HCT116 (cell line): Measurements from ENCODE around the gene PFDN2. TPM values are rescaled to one million over a fixed set of nuclear protein-coding genes. Genes with fewer than 3 reads are reported as not detected.

Source experiments
- ATAC-seq: fragments of 200-7000 bp; cut with Tn5 transposase; 2 replicates; pipeline ENCODE4 v1.9.1; 2020; ENCODE audit warnings: mild to moderate bottlenecking, moderate library complexity
- BruUV-seq: library from RNA; stranded (reverse); fragments of 400-500 nt; replicated peaks from 2 replicates; lab custom pipeline; 2021; lab: Mats Ljungman, UMichigan
- CTCF ChIA-PET: fragments of 300-600 bp; sonication (Branson Sonifier 250); formaldehyde crosslinking; loops from one replicate; lab custom pipeline; 2021; ENCODE audit warnings: antibody characterized with exemption; lab: Charles Lee
- POLR2A ChIA-PET: fragments of 300-600, 350-600 bp; sonication (Branson Sonifier 250); formaldehyde crosslinking; loops from one replicate; lab custom pipeline; 2021; ENCODE audit warnings: antibody characterized with exemption; lab: Charles Lee
- RAD21 ChIA-PET, 2 experiments: fragments of 300-600 bp; sonication (Branson Sonifier 250); formaldehyde crosslinking; loops; one replicate each; lab custom pipeline; 2023; ENCODE audit warnings: low total read pairs in 2 of 2; ENCODE audit not compliant: uncharacterized antibody in 2 of 2, unreplicated experiment in 2 of 2, low non-redundant PET in 1 of 2; lab: Charles Lee
- DNase-seq: peaks from one replicate; pipeline ENCODE4 v3.0.0-alpha.2; 2010; ENCODE audit warnings: low read depth, low spot score
- H2AFZ ChIP-seq: fragments of 200-600 bp; shearing (Covaris generic), sonication (generic); 2 replicates; pipeline ENCODE4 v1.6.1; 2017; ENCODE audit warnings: low read depth, mixed run types, mixed read lengths, antibody characterized with exemption, low read length; ENCODE audit not compliant: poor library complexity, severe bottlenecking
- H3K27ac ChIP-seq: 2 replicates; pipeline ENCODE4 v1.5.1; 2012; ENCODE audit warnings: low read depth, low read length
- H3K27me3 ChIP-seq: fragments of 200-600 bp; sonication (generic); 2 replicates; pipeline ENCODE4 v1.6.1; 2016; ENCODE audit warnings: mixed run types, low read length, mixed read lengths; ENCODE audit not compliant: insufficient read depth
- H3K36me3 ChIP-seq, 2 experiments: fragments of 200-500 bp in 1 of 2; fragments of 200-600 bp in 1 of 2; sonication (Bioruptor generic) in 1 of 2; sonication (generic) in 1 of 2; 2 replicates each; pipeline versions ENCODE4 v1.5.1 to v1.6.1; 2014 to 2016; ENCODE audit warnings: low read length in 2 of 2, inconsistent platforms in 1 of 2, mixed read lengths in 1 of 2, mixed run types in 1 of 2; ENCODE audit not compliant: insufficient read depth in 2 of 2, control insufficient read depth in 1 of 2
- H3K4me1 ChIP-seq, 2 experiments: fragments of 200-600 bp in 1 of 2; sonication (generic) in 1 of 2; 2 replicates each; pipeline versions ENCODE4 v1.5.1 to v1.6.1; 2012 to 2017; ENCODE audit warnings: low read length in 2 of 2, inconsistent platforms in 1 of 2, mild to moderate bottlenecking in 1 of 2, mixed read lengths in 1 of 2, mixed run types in 1 of 2, moderate library complexity in 1 of 2; ENCODE audit not compliant: insufficient read depth in 2 of 2, control insufficient read depth in 1 of 2
- H3K4me2 ChIP-seq: fragments of 200-600 bp; sonication (generic); 2 replicates; pipeline ENCODE4 v1.6.1; 2017; ENCODE audit warnings: mixed run types, low read length, mixed read lengths
- H3K4me3 ChIP-seq, 2 experiments: fragments of 200-600 bp in 1 of 2; sonication (generic) in 1 of 2; replicated peaks in 1 of 2; 2 replicates each; pipeline ENCODE4 v1.5.1; 2011 to 2016; ENCODE audit warnings: low read length in 2 of 2, control low read depth in 1 of 2, low read depth in 1 of 2, mild to moderate bottlenecking in 1 of 2, mixed read lengths in 1 of 2, mixed run types in 1 of 2
- H3K79me2 ChIP-seq: fragments of 200-600 bp; sonication (generic); 2 replicates; pipeline ENCODE4 v1.6.1; 2017; ENCODE audit warnings: mild to moderate bottlenecking, mixed run types, low read length, moderate library complexity, mixed read lengths; ENCODE audit not compliant: insufficient read depth
- H3K9ac ChIP-seq: fragments of 200-600 bp; sonication (generic); 2 replicates; pipeline ENCODE4 v1.6.1; 2016; ENCODE audit warnings: low read length, mixed read lengths
- H3K9me2 ChIP-seq: fragments of 200-600 bp; sonication (generic), shearing (Covaris generic); 2 replicates; pipeline ENCODE4 v1.6.1; 2017; ENCODE audit warnings: mixed run types, mild to moderate bottlenecking, moderate library complexity; ENCODE audit not compliant: insufficient read depth
- H3K9me3 ChIP-seq, 2 experiments: fragments of 200-500 bp in 1 of 2; fragments of 200-600 bp in 1 of 2; sonication (Bioruptor generic) in 1 of 2; sonication (generic) in 1 of 2; 2 replicates each; pipeline ENCODE4 v1.6.1; 2014 to 2017; ENCODE audit warnings: low read length in 2 of 2, mixed read lengths in 2 of 2, inconsistent platforms in 1 of 2, low read depth in 1 of 2, mild to moderate bottlenecking in 1 of 2, mixed run types in 1 of 2, moderate library complexity in 1 of 2; ENCODE audit not compliant: control insufficient read depth in 1 of 2, insufficient read depth in 1 of 2
- H4K20me1 ChIP-seq: fragments of 200-600 bp; sonication (generic), shearing (Covaris generic); 2 replicates; pipeline ENCODE4 v1.6.1; 2017; ENCODE audit warnings: mixed run types, mild to moderate bottlenecking, moderate library complexity; ENCODE audit not compliant: insufficient read depth
- CBX3 ChIP-seq: IDR thresholded peaks from 2 replicates; pipeline ENCODE4 v1.6.1; 2012; ENCODE audit warnings: low read depth
- EGR1 ChIP-seq: IDR thresholded peaks from 2 replicates; pipeline ENCODE4 v1.6.1; 2012; ENCODE audit warnings: low read depth
- ELF1 ChIP-seq: IDR thresholded peaks from 2 replicates; pipeline ENCODE4 v1.6.1; 2012; ENCODE audit warnings: low read depth, borderline replicate concordance
- EZH2 ChIP-seq: fragments of 200-600 bp; sonication (generic); IDR thresholded peaks from 2 replicates; pipeline ENCODE4 v1.6.1; 2017; ENCODE audit warnings: antibody characterized with exemption, mixed run types
- EZH2phosphoT487 ChIP-seq: fragments of 200-600 bp; IDR thresholded peaks from 2 replicates; pipeline ENCODE4 v1.6.1; 2018; ENCODE audit warnings: antibody characterized with exemption, borderline replicate concordance
- FOSL1 ChIP-seq: IDR thresholded peaks from 2 replicates; pipeline ENCODE4 v1.6.1; 2012; ENCODE audit warnings: low read depth
- JUND ChIP-seq: IDR thresholded peaks from 2 replicates; pipeline ENCODE4 v1.6.1; 2012
- POLR2AphosphoS5 ChIP-seq: IDR thresholded peaks from 2 replicates; pipeline ENCODE4 v1.6.1; 2011; ENCODE audit warnings: mild to moderate bottlenecking, low read depth, low read length, moderate library complexity
- RAD21 ChIP-seq: IDR thresholded peaks from 2 replicates; pipeline ENCODE4 v1.6.1; 2012; ENCODE audit warnings: low read depth, mild to moderate bottlenecking
- SP1 ChIP-seq: IDR thresholded peaks from 2 replicates; pipeline ENCODE4 v1.6.1; 2012; ENCODE audit warnings: low read depth
- YY1 ChIP-seq: IDR thresholded peaks from 2 replicates; pipeline ENCODE4 v1.6.1; 2011; ENCODE audit warnings: low read length, low read depth, moderate library complexity, mild to moderate bottlenecking; ENCODE audit not compliant: insufficient replicate concordance; ENCODE audit errors: extremely low read depth
- ZNF274 ChIP-seq: fragments of 200-500 bp; sonication (Bioruptor generic); IDR thresholded peaks from 2 replicates; pipeline ENCODE4 v1.6.1; 2014; ENCODE audit warnings: mild to moderate bottlenecking, low read depth, low read length, inconsistent platforms
- intact Hi-C: fragments of 100-400 bp; cut with micrococcal nuclease; formaldehyde crosslinking; loops from 2 replicates; pipeline ENCODE4 v1.10.0; 2022
- total RNA-seq: library from RNA; stranded (reverse); gene quantifications from one replicate; pipeline ENCODE4 v1.2.1, GENCODE V29; 2021; ENCODE audit not compliant: unreplicated experiment
- TF ChIP-seq, protein P1 (sequence below), 3 experiments: fragments of 200-600 bp in 1 of 3; sonication (generic) in 1 of 3; IDR thresholded peaks in 2 of 3; conservative IDR thresholded peaks in 1 of 3; 2 replicates each; pipeline ENCODE4 v1.5.1; 2012 to 2017; ENCODE audit warnings: low read depth in 2 of 3, low read length in 2 of 3, antibody characterized with exemption in 1 of 3, borderline replicate concordance in 1 of 3, control low read depth in 1 of 3, mild to moderate bottlenecking in 1 of 3, mixed read lengths in 1 of 3, mixed run types in 1 of 3, moderate library complexity in 1 of 3; ENCODE audit not compliant: insufficient read depth in 1 of 3
- TF ChIP-seq, protein P2 (sequence below): IDR thresholded peaks from 2 replicates; pipeline ENCODE4 v1.6.1; 2012

Gene PFDN2
- total RNA-seq, 1 experiment from 2014 or later = 179 TPM

DNA sequence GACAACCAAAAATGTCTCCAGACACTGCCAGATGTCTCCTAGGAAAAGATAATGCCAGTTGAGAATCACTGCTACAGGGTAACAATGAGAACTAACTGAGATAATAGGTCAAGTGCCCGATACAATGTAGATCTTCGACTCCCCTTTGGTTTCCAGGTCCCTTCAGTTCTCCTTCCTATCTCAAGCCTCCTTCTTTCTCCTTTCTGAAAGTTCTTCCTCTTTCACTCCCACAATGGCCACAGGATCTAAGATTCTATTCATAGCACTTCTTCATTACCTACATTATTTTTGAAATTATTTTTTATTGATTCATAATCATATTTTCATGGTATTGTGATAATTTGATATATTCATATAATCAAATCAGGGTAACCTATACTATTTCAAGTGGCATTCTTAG lies 6.3 kb downstream of the PFDN2 start (continued):
- TF ChIP-seq ZNF274 (no peak), FOSL1 (no peak), EZH2phosphoT487 (no peak), POLR2AphosphoS5 (no peak), SP1 (no peak), YY1 (no peak), JUND (no peak)
- TF ChIP-seq, protein P1, sequence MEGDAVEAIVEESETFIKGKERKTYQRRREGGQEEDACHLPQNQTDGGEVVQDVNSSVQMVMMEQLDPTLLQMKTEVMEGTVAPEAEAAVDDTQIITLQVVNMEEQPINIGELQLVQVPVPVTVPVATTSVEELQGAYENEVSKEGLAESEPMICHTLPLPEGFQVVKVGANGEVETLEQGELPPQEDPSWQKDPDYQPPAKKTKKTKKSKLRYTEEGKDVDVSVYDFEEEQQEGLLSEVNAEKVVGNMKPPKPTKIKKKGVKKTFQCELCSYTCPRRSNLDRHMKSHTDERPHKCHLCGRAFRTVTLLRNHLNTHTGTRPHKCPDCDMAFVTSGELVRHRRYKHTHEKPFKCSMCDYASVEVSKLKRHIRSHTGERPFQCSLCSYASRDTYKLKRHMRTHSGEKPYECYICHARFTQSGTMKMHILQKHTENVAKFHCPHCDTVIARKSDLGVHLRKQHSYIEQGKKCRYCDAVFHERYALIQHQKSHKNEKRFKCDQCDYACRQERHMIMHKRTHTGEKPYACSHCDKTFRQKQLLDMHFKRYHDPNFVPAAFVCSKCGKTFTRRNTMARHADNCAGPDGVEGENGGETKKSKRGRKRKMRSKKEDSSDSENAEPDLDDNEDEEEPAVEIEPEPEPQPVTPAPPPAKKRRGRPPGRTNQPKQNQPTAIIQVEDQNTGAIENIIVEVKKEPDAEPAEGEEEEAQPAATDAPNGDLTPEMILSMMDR (IDR thresholded peaks at IDR 0.05 in 2 of 3, conservative IDR thresholded peaks at IDR 0.05 in 1 of 3; ENCODE audit: borderline replicate concordance in 1 of 3, insufficient read depth in 1 of 3, low read depth in 2 of 3, low read length in 2 of 3) = no peak

DNA sequence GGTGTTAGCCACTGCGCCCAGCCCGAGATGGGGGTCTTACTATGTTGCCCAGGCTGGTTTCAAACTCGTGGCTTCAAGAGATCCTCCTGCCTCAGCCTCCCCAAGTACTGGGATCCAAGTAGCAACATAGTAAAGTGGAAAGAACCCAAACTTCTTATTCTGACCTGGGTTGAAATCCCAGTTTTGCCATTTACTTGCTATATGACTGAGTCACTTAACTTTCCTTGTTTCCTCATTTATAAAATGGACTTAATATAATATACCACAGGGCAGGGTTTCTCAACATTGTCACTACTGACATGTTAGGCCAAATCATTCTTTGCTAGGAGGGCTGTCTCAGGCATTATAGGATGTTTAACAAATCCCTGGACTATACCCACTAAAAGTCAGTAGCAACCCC lies 6.7 kb downstream of the PFDN2 start:
- no peak overlapping the region for H3K4me3 ChIP-seq
- H3K27me3 ChIP-seq = no peaks in the 10 kb centered on the region
- H3K4me1 ChIP-seq = peaks cover 18 to 31% of the 10 kb centered on the region in 2 experiments
- ChIA-PET POLR2A (no interaction called here), RAD21 (no interaction called here), CTCF (no interaction called here)
- H3K9me2 ChIP-seq = no peaks in the 10 kb centered on the region
- H3K9ac ChIP-seq = no peak overlapping the region
- H2AFZ ChIP-seq = no peak overlapping the region
- no TSS peak for BruUV-seq
- intact Hi-C loops = no loop called here
- peaks cover 20% of the 10 kb centered on the region; the same call in 1 of the 2 replicates for H4K20me1 ChIP-seq
- TF ChIP-seq RAD21 (no peak), CBX3 (no peak), POLR2AphosphoS5 (no peak), ELF1 (no peak), ZNF274 (no peak), EGR1 (no peak), EZH2 (no peak), EZH2phosphoT487 (no peak), YY1 (no peak)
- TF ChIP-seq, protein P2, sequence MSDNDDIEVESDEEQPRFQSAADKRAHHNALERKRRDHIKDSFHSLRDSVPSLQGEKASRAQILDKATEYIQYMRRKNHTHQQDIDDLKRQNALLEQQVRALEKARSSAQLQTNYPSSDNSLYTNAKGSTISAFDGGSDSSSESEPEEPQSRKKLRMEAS = no peak
- TF ChIP-seq, all 23 proteins: peak for 0
- DNase-seq = no peak
- H3K79me2 ChIP-seq = peaks cover 99% of the 10 kb centered on the region
- peaks cover 2 to 25% of the 10 kb centered on the region in 2 experiments; a peak in 1 of 4 replicates for H3K36me3 ChIP-seq
- ATAC-seq = no peak
- no peak overlapping the region for H3K4me2 ChIP-seq
- no peaks in the 10 kb centered on the region for H3K9me3 ChIP-seq
- no peak overlapping the region for H3K27ac ChIP-seq
